ENCODE data around the gene EXOC2. TPM values are rescaled to one million over a fixed set of nuclear protein-coding genes. Genes with fewer than 3 reads are reported as not detected.

The EXOC2 gene
- total RNA-seq, 4 donors from 2014 or later = 17.8 to 24.8 (median 21.4) TPM

DNA sequence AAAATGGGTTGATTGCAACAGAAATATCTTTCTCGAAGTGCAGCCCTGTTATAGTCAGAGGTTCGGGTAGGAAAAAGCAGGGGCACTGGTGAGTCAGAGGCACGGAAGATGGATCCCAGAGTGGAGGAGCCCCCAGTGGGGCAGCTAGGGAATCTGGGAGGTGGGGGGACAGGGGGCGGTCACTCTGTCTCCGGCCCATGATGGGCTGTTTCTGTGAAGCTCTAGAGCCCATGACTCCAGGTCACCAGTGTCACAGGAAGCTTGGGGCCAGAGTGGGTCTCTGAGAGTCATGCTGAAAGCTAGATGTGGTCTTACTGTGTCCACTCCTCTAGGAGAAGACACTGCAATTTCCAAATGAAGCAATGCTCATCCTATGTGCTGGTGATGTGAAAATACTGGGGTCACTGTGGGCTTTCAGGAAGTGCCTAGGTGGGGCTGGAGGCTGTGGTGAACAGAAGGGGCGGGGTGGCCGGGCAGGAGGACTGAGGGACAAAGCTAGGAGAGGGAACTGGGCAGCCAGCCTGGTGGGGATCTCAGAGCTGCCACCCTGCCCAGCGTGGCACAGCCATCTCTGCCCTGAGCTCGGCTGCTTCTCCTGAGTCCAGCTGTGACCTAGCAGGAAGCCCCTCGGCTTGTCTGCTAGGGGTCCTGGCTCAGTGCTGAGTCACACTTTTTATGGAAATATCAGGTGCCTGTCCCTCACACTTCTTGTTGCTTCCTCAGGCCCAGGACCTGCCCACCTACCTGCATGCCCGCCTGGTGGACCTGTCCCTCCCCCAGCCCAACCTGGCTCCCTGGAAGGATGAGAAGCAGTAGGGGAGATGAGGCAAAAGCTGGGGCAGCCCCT, 247.1 kb downstream of the EXOC2 start:
- TF ChIP-seq POLR2A (IDR thresholded peaks at IDR 0.05) = no peak
- TF ChIP-seq, protein P1, sequence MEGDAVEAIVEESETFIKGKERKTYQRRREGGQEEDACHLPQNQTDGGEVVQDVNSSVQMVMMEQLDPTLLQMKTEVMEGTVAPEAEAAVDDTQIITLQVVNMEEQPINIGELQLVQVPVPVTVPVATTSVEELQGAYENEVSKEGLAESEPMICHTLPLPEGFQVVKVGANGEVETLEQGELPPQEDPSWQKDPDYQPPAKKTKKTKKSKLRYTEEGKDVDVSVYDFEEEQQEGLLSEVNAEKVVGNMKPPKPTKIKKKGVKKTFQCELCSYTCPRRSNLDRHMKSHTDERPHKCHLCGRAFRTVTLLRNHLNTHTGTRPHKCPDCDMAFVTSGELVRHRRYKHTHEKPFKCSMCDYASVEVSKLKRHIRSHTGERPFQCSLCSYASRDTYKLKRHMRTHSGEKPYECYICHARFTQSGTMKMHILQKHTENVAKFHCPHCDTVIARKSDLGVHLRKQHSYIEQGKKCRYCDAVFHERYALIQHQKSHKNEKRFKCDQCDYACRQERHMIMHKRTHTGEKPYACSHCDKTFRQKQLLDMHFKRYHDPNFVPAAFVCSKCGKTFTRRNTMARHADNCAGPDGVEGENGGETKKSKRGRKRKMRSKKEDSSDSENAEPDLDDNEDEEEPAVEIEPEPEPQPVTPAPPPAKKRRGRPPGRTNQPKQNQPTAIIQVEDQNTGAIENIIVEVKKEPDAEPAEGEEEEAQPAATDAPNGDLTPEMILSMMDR (IDR thresholded peaks at IDR 0.05) = no peak
- intact Hi-C loops (cut with DNase I) = no loop called here
- DNase-seq = no peak
- 69 to 80% methylated on average over 8 to 10 of the region's 11 CpGs for WGBS, 2 donors
- Histone ChIP-seq H3K36me3 (no peaks in the 10 kb centered on the region), H3K4me3 (no peak overlapping the region), H3K27ac (no peak overlapping the region), H3K4me1 (no peaks in the 10 kb centered on the region), H3K9me3 (no peaks in the 10 kb centered on the region), H3K27me3 (peaks cover 0 to 37% (median 0%) of the 10 kb centered on the region in 4 donors)

DNA sequence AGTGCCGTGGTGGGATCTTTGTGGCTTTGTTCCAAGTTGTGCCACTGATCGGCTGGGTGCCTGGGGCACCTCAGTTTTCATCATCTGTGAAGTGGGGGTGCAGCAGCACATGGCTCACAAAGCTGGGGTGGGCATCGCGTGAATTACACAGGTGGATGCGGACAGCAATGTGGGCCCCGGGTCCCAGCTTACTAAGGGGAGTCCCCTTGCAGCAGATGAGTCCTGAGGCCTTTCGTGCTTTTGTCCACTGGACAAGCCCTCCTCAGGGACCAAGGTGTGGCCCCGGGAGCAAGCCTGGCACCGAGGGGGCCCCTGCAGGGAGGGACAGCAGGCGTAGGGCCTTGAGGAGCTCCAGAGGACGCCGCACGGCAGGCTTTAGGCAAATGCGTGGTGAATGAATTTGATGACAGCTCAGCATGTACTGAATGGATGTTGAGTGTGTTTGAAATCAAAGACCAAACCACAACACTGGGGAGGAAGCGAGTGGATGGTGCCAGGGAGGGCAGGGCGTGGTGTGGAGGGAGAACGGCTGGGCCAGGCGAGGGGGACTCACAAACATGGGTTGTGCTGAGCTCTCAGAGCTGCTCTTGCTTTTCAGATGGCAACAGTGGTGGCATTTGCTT, 248.2 kb downstream of the EXOC2 start:
- no peaks in the 10 kb centered on the region for H3K9me3 ChIP-seq
- H3K4me1 ChIP-seq = no peaks in the 10 kb centered on the region
- H3K27me3 ChIP-seq = peaks cover 0 to 37% (median 0%) of the 10 kb centered on the region in 4 donors
- no peak for DNase-seq
- intact Hi-C loops (cut with DNase I) = no loop called here
- H3K36me3 ChIP-seq = no peaks in the 10 kb centered on the region
- 64 to 76% methylated on average over 8 to 13 of the region's 18 CpGs for WGBS, 2 donors
- H3K4me3 ChIP-seq = no peak overlapping the region
- TF ChIP-seq, protein P1 (IDR thresholded peaks at IDR 0.05) = no peak
- TF ChIP-seq POLR2A (IDR thresholded peaks at IDR 0.05) = no peak
- no peak overlapping the region for H3K27ac ChIP-seq

DNA sequence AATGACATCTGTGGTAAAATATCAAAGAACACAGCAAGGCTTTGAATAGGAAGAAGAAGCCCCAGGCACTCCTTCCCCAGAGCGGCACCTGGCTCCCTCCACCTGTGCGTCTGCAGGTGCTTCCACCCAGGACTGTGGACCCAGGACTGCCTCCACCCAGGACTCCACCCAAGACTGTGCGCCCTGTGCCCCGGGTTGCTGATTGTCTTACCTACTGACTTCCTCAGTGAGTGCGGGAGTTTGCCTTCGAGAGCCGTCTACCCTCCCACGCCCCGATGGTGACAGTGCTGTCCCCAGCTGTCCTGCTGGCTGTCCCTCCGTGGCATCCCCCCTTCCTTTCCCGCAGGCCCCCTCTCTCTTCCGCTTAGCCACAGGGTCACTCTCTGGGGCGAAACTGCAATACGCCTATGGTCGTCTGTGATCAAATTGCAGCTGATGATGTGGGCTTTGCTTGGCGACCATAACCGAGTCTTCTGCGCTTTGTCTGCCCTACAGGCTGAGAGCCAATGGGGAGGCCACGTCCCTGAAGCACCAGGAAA, 249.2 kb downstream of the EXOC2 start:
- DNase-seq = no peak
- no peaks in the 10 kb centered on the region for H3K36me3 ChIP-seq
- 85 to 89% methylated on average over 10 to 11 of the region's 19 CpGs for WGBS, 2 donors
- H3K4me1 ChIP-seq = no peaks in the 10 kb centered on the region
- intact Hi-C loops (cut with DNase I) = no loop called here
- peaks cover 0 to 37% (median 0%) of the 10 kb centered on the region in 4 donors for H3K27me3 ChIP-seq
- no peaks in the 10 kb centered on the region for H3K9me3 ChIP-seq
- H3K4me3 ChIP-seq = no peak overlapping the region
- TF ChIP-seq, protein P1 (IDR thresholded peaks at IDR 0.05) = no peak
- no peak for TF ChIP-seq POLR2A (IDR thresholded peaks at IDR 0.05)
- H3K27ac ChIP-seq = no peak overlapping the region

DNA sequence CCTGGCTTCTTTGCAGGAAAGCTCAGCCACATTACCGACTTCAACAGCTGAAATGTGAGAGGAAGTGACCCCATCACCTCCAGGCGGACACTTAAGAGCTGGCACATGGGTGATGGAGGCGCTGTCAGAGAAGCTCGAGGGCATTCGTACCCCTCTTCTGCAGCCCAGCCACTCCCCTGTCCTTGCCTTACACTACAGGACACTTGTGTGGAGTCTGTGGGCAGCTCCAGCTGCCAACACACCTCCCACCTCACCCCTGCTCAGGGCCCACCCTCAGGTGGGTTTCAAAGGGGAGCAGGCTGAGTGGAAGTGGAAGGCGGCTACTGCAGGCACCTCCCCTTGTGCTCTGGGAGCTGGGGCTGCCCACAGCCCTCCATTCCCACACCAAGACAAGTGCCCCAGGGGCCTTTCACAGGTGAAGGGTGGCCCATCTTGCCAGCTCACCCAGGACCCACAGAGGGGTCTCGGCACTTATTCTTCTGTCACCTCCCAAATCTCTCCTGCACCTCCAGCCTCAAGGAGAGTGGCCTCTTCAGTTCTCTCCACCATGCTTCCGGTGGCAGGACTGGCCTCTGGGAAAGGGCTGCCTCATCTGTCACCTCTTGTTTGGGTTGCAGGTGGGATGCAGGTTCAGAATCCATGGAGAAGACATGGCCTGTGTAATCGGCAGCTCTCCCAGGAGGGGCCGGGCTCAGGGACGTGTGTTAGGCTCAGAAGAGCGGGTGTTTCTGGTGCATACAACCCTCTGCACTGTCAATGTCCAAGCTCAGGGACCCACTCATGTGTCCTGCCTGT, 251.6 kb downstream of the EXOC2 start:
- Histone ChIP-seq H3K27ac (no peak overlapping the region), H3K36me3 (no peaks in the 10 kb centered on the region), H3K27me3 (peaks cover 0 to 27% (median 0%) of the 10 kb centered on the region in 4 donors), H3K4me1 (no peaks in the 10 kb centered on the region), H3K9me3 (no peaks in the 10 kb centered on the region), H3K4me3 (no peak overlapping the region)
- DNase-seq = no peak
- no peak for TF ChIP-seq POLR2A (IDR thresholded peaks at IDR 0.05)
- TF ChIP-seq, protein P1 (IDR thresholded peaks at IDR 0.05) = no peak
- 75 to 94% methylated on average over 5 to 6 of the region's 12 CpGs for WGBS, 2 donors
- intact Hi-C loops (cut with DNase I) = no loop called here
